ENCODE data around the gene CIROP.

The CIROP gene, protein sequence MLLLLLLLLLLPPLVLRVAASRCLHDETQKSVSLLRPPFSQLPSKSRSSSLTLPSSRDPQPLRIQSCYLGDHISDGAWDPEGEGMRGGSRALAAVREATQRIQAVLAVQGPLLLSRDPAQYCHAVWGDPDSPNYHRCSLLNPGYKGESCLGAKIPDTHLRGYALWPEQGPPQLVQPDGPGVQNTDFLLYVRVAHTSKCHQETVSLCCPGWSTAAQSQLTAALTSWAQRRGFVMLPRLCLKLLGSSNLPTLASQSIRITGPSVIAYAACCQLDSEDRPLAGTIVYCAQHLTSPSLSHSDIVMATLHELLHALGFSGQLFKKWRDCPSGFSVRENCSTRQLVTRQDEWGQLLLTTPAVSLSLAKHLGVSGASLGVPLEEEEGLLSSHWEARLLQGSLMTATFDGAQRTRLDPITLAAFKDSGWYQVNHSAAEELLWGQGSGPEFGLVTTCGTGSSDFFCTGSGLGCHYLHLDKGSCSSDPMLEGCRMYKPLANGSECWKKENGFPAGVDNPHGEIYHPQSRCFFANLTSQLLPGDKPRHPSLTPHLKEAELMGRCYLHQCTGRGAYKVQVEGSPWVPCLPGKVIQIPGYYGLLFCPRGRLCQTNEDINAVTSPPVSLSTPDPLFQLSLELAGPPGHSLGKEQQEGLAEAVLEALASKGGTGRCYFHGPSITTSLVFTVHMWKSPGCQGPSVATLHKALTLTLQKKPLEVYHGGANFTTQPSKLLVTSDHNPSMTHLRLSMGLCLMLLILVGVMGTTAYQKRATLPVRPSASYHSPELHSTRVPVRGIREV

DNA sequence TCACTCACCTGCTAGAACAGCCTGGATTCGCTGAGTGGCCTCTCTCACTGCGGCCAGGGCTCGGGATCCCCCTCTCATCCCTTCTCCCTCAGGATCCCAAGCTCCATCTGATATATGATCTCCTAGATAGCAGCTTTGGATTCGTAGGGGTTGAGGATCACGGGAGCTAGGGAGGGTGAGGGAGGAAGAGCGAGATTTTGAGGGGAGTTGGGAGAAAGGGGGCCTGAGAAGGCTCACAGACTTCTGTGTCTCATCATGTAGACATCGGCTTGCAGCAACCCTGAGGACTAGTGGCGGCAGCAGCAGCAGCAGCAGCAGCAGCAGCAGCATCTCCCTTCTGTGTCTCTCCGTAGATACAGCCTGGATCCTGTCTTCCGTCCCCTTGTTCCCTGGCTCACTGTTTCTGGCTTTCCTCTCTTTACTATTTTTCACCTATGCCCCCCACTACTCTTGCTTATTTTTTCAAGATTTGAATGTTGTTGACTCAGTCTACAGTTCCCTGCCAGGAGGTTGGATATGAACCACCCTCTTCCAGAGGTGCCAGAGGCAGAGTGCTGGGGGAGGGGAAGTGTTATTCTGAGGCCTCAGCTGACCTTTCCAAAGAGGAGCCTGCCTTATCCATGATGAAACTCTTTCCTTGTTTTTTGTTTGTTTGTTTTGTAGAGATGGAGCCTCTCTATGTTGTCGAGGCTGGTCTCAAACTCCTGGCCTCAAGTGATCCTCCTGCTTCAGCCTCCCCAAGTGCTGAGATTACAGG is at the start of gene CIROP:
TSS of gene CIROP (minus strand) at position 399 of the 757 bp plus-strand sequence. CDS start at position 330, 69 bp downstream.
- no peak for DNase-seq

DNA sequence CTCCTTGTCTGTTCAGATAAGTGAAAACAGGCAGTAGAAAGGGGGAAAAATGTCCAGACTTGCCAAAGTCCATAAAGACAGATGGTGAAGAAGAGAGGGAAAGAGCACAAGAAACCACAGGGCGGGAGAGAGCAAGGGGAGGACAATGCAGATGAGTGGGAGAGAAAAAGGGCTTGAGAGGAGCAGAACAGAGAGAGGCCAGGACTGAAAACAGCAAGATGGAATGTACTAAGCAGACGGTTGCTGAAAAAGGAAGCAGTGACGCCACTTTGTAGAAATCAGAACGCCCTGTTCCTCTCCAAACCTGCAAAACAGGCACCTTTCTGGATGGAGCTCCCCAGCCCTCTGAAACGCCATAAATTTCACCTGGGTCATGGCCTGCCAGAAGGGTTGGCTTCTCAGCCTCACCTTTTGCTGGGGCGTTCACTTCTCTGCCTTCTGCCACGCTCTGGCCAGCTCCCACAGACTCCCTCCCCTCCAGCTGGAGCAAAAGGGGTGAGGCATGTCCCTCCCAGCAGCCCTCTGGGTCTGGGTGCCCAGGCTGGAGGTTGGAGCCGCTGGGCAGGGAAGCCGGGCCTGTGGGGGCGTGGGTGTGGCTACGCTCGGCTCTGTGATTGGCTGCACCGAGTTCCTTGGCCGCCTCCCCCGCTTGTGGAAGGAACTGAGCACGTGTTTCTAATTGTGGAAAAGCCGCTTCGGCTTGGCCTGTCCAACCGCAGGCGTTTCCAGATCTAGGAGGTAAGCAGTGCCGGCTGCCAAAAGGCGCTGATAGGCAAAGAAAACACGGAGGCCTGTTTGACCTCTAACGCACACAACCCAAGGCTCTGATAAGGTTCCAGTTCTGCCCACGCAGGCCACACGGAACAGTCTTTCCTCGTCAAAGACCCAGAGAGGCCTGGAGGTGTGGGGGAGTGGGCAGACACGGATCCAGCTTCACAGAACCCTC is 49.3 kb upstream of the CIROP start:
- no peak for DNase-seq

DNA sequence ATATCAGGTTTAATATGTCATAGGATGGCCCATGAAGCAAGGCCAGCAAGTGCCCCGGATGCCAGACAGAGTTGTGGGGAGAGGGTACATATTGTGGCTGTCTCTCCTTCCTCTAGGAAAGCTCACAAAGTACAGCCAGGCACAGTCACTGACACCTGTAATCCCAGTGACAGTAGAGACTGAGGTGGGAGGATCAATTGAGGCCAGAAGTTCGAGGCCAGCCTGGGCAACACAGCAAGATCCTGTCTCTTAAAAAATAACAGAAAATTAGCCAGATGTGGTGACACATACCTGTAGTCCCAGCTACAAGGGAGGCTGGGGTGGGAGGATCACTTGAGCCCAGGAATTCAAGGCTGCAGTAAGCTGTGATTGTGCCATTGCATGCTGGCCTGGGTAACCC is 46.6 kb upstream of the CIROP start:
- no peak for DNase-seq

DNA sequence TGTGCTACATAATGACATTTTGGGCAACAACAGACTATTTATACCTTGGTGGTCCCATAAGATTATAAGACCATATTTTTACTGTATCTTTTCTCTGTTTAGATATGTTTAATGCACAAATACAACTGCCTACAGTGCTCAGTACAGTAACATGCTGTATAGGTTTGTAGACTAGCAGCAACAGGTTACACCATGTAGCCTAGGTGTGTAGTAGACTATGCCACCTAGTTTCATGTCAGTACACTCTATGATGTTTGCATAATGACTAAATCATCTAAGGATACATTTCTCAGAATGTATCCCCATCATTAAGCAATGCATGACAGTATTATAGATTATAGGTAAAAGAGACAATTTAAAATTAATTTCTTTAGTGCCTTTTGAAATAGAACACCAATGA is 45.0 kb upstream of the CIROP start:
- DNase-seq = no peak

DNA sequence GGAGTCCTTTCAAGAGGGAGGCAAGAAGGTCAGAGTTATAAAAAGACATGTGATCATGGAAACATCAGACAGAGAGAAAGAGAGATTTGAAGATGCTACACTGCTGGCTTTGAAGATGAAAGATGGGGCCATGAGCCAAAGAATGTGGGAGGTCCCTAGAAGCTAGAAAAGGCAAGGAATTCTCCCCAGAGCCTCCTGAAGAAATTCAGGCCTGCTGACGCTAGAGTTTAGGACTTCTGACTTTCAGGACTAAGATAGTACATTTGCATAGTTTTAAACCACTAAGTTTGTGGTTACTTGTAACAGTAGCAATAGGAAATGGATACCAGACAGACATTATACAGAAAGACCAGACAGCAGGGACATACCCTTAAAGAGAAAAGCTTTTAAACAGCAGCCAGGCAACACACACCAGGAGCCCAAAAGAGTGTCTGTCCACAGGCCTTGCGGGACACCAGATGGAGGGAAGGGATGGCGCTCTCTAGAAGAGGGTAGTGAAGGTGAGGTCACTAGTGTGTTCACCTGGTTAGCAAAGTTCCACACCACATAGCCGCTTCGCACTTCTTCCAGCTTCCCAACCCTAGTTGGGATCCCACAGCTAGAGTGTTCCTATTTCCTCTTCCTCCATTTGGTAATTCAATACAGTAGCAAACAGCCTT is 43.9 kb upstream of the CIROP start:
- DNase-seq = no peak

DNA sequence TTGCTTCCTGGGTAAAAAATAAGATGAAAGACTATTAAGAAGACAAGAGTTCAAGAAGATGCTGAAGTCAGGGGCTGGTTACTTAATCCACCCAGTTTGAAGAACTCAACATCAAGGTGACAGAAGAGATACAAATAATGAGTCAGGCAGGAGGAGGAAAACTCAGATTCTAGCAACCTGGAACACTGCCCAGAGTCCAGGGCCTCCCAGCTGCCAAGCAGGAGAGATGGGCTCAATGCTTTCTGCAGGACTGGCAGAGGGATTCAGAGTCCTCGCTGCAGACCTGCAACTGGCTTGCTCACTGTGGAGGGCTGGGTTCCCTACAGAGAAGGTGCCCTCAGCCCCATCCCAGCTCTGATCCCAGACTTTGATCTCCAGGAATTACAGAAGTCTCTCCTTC is 42.9 kb upstream of the CIROP start:
- DNase-seq = no peak

DNA sequence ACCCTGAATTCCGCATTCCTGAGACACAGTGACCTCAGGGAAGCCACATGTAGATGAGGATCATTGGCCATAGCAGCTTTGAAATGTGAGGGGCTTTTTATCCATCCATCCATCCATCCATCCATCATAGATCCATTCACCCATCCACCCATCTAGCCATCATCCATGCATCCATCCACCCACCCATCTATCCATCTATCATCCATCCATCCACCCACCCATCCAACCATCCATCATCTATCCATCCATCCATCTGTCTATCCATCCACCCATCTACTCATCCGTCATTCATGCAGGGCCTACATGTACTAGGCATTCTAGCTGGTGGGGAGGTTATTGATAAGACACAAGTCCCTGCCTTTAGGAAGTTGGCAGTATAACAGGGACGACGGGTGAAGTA is 42.2 kb upstream of the CIROP start:
- DNase-seq = no peak

DNA sequence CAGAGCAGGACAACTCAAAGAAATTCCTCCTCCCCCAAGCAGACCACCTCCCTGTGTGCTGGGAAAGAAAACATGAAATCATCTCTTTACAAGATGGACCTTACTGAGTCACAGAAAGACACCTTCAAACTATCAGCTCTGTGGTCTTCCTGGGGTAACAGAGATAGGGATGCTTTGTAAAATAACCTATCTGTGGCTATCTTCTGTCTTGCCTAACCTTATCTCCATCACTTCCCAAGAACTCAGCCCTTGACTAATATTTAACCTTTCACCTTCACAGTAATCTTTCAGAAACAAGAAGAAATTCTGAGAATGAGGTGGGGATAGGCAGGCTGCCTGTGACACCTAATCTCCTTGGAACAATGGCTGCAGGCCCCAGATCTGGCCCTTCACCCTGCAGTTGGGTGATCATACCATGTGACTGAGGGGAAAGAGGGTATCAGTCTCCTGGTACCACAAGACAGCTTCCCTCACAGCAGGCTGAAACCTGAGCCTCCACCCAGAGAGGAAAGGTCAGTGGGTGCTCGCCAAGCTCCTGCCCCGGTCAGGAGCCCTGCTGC is 41.6 kb upstream of the CIROP start:
- DNase-seq = no peak

DNA sequence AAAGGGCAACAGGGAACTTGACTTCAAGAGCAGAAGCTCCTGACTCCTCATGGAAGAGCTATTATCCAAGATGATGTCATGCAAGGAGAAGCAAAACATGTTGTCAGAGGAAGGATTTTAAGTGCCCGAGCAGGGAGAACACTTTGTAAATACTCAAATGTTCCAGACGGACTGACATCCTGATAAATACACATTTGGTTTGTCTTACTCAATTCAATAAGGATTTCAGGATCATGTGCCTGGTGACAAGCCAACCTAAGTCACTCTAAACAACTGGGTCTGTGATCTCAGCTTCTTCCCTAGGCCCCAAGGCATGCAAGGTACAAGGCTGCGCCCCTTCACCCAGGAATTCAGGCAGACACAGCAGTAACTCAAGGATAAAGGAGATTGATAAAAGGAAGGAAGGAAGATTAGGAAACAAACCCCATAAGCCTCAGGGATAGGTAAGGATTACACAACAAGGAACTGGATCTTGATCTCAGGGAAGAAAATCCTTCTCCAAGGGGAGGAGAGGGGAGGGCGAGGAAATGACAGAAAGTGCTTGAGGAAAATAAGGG is 41.1 kb upstream of the CIROP start:
- DNase-seq = no peak

DNA sequence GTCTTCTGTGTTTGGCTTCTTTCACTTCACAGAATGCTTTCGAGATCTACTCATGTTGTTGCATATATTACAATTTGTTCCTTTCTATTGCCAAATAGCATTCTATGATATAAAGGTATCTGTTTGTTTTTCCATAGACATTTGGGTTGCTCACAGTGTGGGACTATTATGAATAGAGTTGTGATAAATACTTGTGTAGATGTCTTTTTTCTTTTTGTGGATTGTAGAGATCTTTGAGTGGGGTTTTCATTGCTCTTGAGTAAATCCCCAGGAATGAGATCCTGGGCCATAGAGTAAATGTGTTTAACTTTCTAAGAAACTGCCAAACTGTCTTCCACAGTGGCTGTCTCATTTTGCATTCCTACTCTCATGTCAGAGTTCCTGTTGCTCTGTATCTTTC is 39.1 kb upstream of the CIROP start:
- DNase-seq = no peak

DNA sequence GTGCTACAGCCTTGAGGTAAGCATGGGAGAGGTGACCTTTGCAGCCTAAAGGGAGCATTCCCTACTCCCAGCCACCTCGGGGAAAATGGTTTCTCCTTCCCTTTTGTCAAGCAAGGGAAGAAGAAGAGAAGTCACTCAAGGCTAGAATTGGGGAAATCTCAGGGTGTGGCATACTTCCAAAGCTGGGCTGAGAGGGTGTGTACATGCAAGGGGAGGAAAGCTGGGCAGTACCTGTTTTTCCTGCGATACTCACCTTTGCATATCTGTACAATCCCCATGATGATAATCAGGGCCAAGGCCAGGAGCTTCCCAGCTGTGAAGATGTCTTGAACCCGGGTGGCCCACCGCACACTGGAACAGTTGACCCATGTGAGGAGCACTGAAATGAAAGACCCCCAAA is 38.0 kb upstream of the CIROP start:
- DNase-seq = no peak

DNA sequence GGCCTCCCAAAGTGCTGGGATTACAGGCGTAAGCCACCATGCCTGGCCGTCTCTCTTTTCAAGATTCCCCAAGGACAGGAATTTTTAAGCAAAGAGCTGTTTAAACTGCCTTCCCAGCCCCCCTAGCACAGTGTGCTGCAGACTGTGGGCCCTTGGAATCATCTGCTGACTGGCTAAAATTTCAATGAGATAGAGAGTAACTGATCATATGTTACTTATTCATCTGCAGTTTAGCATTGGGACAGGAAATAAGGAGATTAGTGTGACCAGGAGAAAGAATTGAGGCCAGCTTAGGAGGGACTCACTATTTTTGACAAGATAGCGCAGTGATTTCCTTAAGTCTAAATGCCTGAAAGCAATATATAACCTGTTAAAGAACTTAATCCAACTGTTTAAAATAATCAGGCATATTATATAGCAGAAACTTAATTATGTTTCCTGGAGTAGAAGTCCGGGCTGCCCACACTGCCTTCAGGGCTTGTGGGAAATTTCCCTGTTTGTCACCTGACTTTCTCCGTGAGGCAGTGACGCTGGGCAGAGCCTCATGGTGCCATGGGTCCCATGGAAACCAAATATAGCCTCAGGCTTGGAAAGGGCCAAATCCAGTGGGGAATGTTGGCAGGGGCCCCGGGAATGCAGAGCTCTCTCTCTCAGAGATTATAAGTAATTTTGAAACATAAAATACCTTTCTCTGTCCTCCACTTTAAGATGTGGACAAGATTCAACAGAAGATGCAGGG is 37.1 kb upstream of the CIROP start:
- no peak for DNase-seq

DNA sequence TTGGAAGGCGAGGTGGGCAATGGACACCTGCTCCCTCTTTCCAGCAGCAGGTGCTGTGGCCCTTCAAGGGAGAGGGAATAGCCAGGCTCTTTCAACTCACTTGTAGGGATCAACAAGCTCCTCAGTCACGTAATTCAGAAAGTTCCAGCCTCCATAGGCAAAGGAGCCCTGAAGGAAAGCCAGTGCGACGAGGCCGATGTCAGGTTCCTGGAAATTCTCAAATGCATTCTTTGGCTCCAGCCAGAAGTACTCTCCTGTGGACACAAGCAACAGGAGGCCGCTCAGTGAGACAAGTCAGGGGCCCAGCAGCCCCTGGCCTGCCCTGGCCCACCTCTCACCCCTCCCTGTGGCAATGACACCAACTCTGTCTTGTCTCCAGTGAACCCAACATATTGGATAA is 35.6 kb upstream of the CIROP start:
- no peak for DNase-seq

DNA sequence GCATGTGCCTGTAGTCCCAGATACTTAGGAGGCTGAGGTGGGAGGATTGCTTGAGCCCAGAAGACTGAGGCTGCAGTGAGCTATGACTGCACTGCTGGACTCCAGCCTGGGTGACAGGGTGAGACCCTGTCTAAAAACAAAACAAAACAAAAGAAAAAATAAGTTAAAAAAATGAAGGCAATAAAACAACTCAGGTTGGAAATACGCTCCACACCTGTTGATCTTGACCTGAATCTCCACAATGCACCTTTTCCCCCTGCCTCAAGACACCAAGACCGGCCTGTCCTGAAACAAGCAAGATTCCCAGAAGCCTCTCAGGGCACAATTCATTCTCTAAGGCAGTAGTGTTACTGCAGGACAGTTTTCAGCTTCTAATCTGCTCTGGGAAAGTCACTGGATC is 35.1 kb upstream of the CIROP start:
- DNase-seq = no peak

DNA sequence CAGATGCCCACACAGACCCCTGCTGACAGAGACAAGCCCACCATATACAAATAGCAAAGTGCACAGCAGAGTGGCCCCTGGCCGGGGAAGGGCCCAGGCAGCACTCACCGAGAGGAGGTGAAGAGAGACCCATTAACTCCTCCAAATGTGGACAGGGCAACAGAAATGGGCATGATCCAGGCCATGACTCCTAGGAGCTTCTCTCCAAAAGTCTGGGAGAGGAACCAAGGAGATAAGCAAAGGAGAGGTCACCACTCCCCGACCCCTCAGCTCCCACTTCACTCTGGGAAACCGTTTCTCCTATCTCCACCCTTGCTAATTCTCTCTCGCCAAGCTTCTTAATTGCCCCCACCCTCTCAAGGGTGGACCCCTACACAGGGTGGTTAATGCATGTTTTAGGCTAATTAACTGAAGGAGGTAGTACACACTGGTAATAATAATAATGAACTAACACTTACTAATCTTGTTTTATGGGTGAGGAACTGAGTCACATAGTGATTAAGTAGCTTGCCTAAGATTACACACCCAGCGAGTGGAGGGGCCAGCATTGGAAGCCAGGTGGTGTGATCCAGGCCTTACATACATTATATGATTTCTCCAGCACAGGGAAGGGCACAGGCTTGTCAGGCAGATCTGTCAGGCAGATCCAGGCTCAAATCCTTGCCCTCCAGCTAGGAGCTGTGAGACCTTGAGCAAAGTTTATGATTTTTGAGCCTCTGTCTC is 33.2 kb upstream of the CIROP start:
- no peak for DNase-seq

DNA sequence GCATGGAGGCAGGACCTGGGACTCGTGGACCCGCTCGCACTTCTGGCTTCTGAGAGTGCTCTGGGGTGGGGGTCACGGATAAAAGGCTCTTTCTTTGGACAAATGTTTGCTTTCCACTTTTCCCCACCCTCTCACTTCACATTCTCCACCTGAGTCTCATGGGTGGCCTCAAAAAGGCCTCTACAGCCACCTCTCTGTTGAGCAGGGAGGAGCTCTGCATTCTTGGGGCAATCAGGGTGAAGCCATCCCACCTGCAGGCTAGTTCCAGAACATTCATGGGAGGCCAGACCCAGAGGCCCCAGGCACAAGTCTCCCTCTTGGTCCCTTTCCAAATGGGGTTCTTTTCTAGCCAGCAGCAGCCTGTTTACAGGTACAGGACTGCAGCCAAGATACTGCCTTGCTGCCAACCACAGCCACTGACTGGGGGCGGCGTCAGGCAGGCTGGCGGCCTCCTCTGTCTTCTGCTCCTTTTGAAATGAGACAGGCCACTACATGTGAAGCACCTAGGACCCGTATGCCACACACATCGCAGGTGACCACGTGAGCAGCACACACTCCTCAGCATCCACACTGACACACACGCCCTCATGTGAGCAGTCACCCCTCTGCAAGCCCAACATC is 32.5 kb upstream of the CIROP start:
- no peak for DNase-seq

DNA sequence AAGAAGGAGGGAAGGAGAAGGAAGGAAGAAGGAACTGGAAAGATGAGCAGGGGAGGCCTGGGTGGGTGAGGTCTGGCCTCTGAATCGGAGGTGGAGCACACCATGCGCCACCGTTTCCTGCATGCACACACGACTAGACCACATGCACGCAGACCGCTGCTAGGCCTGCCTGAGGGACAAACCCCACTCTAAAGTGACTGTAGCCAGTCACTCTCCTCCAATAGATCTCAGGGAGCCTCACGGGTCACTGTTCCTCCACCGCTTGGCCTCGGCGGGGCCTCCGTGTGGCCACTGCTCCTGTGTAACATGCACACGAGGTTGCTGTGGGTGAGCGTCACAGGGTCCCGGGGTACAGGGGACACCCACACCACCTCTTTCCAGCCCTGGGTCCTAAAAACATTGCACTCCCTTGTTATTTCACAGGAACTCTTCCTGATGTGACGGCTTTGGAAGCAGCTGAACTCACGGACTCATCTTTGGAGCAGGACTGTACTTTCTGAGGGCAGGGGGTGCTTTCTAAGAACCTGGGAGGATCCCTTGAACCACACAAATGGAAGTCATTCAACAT is 31.9 kb upstream of the CIROP start:
- DNase-seq = no peak

DNA sequence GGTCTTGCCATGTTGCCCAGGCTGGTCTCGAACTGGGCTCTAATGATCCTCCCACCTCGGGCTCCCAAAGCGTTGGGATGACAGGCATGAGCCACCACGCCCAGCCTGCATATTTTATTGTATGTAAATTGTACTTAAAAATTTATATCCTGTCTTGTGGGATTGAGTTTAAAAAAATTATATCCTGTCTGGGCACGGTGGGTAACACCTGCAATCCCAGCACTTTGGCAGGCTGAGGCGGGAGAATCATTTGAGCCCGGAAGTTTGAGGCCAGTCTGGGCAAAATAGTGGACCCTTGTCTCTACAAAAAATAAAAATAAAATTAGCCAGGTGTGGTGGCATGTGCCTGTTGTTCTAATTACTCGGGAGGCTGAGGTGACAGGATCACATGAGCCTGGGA is 28.2 kb upstream of the CIROP start:
- DNase-seq = no peak

DNA sequence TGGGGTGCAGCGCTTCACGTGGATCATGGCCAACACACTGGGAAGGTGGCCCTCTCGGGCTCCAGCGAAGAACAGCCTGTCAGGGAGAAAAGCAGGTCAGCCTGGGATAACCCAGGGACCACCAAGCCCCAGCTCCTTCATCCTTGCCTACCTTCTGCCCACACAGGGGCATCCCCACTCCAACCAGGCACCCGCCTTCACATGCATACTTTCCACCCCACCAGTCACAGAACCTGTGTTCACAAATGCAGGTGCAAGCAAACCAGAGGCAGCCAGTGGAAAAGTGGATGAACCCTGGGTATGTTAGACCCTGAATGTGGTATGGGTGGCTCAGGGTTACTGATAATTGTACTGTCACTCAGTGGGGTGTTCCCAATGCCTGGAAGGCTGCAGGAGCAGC is 26.7 kb upstream of the CIROP start:
- no peak for DNase-seq
